Stimulated activated naive CD4-positive, alpha-beta T cell (primary cell): Measurements from ENCODE around the gene RYR1.
A peak's percentile ranks its signal among the peaks of the same experiment; 100 is the strongest.
"Not testable (repeated sequence)": the region's sequence is repeated elsewhere in the genome, so short reads cannot be mapped to it uniquely, and the experiment has no call there.

Source experiments
- DNase-seq, 6 experiments: peaks; one replicate each; lab custom pipeline; 2025; lab: John Stamatoyannopoulos, UW

Gene RYR1

GRCh38 chr19:38400361-38400760, 33.1 kb upstream of the RYR1 start:
- DNase-seq: no peak

- DNase-seq: no peak
Observed at GRCh38 chr19:38401148-38401547, 32.3 kb upstream of the RYR1 start.

GRCh38 chr19:38402623-38402966, 30.9 kb upstream of the RYR1 start:
- DNase-seq: no peak

GRCh38 chr19:38402967-38403674, 30.4 kb upstream of the RYR1 start, which contains the start of gene FAM98C:
Gene FAM98C (plus strand): TSS chr19:38403093. CDS start chr19:38403154, 61 bp downstream.
- DNase-seq: peak; percentile 97 to 100 (median 98)

- DNase-seq: no peak
Observed at GRCh38 chr19:38404858-38405257, 28.6 kb upstream of the RYR1 start.

- no peak for DNase-seq
Observed at GRCh38 chr19:38405276-38405675, 28.2 kb upstream of the RYR1 start.

- DNase-seq: no peak
Observed at GRCh38 chr19:38409631-38410133, 23.8 kb upstream of the RYR1 start.

GRCh38 chr19:38410407-38410806, 23.1 kb upstream of the RYR1 start:
- not testable (repeated sequence) for DNase-seq

- DNase-seq: no peak
Observed at GRCh38 chr19:38411041-38411712, 22.3 kb upstream of the RYR1 start.

- not testable (repeated sequence) for DNase-seq
Observed at GRCh38 chr19:38411898-38412297, 21.6 kb upstream of the RYR1 start.

GRCh38 chr19:38412491-38412890, 21.0 kb upstream of the RYR1 start:
- no peak for DNase-seq

GRCh38 chr19:38412961-38413360, 20.5 kb upstream of the RYR1 start:
- DNase-seq: no peak

- DNase-seq: no peak
Observed at GRCh38 chr19:38413416-38413815, 20.1 kb upstream of the RYR1 start.

- no peak for DNase-seq
Observed at GRCh38 chr19:38417146-38417543, 16.3 kb upstream of the RYR1 start.

GRCh38 chr19:38417544-38418506, 15.7 kb upstream of the RYR1 start:
- peak in 4 of 6 experiments; percentile 14 to 30 (median 16) for DNase-seq

GRCh38 chr19:38420935-38421334, 12.6 kb upstream of the RYR1 start:
- DNase-seq: no peak

GRCh38 chr19:38421856-38422255, 11.6 kb upstream of the RYR1 start:
- DNase-seq: no peak

- no peak for DNase-seq
Observed at GRCh38 chr19:38422438-38422837, 11.1 kb upstream of the RYR1 start.

GRCh38 chr19:38424272-38424671, 9.2 kb upstream of the RYR1 start:
- no peak for DNase-seq

- no peak for DNase-seq
Observed at GRCh38 chr19:38425222-38425809, 8.2 kb upstream of the RYR1 start.

- DNase-seq: peak in 1 of 6 experiments; percentile 13
Observed at GRCh38 chr19:38425810-38426466, 7.6 kb upstream of the RYR1 start, which contains the start of gene RASGRP4. Gene RASGRP4 (minus strand): TSS chr19:38426219. CDS start chr19:38426091, 128 bp downstream.
